Medulla oblongata (tissue), 1 donor: ENCODE results near the gene SNUPN.
"Not testable (repeated sequence)": the region's sequence is repeated elsewhere in the genome, so short reads cannot be mapped to it uniquely, and the experiment has no call there.

Experiments
- DNase-seq: peaks from one replicate; pipeline ENCODE4 v3.0.0-alpha.2; 2015; ENCODE audit errors: extremely low spot score

SNUPN gene

GRCh38 chr15:75637245-75638009 lies 11.9 kb upstream of the SNUPN start:
- DNase-seq = no peak

GRCh38 chr15:75636026-75636425 lies 10.5 kb upstream of the SNUPN start:
- DNase-seq = no peak

- DNase-seq = not testable (repeated sequence)
Observed at GRCh38 chr15:75633922-75634321, 8.4 kb upstream of the SNUPN start.

GRCh38 chr15:75631935-75632334 lies 6.4 kb upstream of the SNUPN start:
- DNase-seq = no peak

GRCh38 chr15:75622505-75622904 lies 3.0 kb downstream of the SNUPN start:
- DNase-seq = no peak

GRCh38 chr15:75620841-75621391 lies 4.6 kb downstream of the SNUPN start:
- peak; percentile 24 for DNase-seq

GRCh38 chr15:75620058-75620820 lies 5.3 kb downstream of the SNUPN start:
- no peak for DNase-seq

- DNase-seq = no peak
Observed at GRCh38 chr15:75616766-75617165, 8.8 kb downstream of the SNUPN start.

GRCh38 chr15:75606711-75607699 lies 18.5 kb downstream of the SNUPN start:
- no peak for DNase-seq

GRCh38 chr15:75606026-75606425 lies 19.5 kb downstream of the SNUPN start:
- no peak for DNase-seq

- no peak for DNase-seq
Observed at GRCh38 chr15:75599401-75599800, 26.1 kb downstream of the SNUPN start.

- no peak for DNase-seq
Observed at GRCh38 chr15:75598361-75598760, 27.2 kb downstream of the SNUPN start.

- DNase-seq = no peak
Observed at GRCh38 chr15:75597667-75598341, 27.7 kb downstream of the SNUPN start.

- no peak for DNase-seq
Observed at GRCh38 chr15:75596703-75597345, 28.7 kb downstream of the SNUPN start.

GRCh38 chr15:75594276-75594675 lies 31.2 kb downstream of the SNUPN start:
- no peak for DNase-seq

GRCh38 chr15:75591655-75592364 lies 33.7 kb downstream of the SNUPN start:
- no peak for DNase-seq

- DNase-seq = no peak
Observed at GRCh38 chr15:75590239-75590638, 35.3 kb downstream of the SNUPN start.

- DNase-seq = no peak
Observed at GRCh38 chr15:75589071-75589470, 36.5 kb downstream of the SNUPN start.

GRCh38 chr15:75586422-75586821 lies 39.1 kb downstream of the SNUPN start:
- DNase-seq = not testable (repeated sequence)

- no peak for DNase-seq
Observed at GRCh38 chr15:75584121-75584520, 41.4 kb downstream of the SNUPN start.
